IMR-90 (cell line): ENCODE measurements around the gene ATXN7L3. TPM values are rescaled to one million over a fixed set of nuclear protein-coding genes. Genes with fewer than 3 reads are reported as not detected.

Experiments used
- polyA plus RNA-seq, 3 experiments: library from polyadenylated mRNA; depleted of rRNA; stranded (reverse); fragments of >200 nt; gene quantifications; 2 replicates each; pipeline ENCODE4 v1.2.3, GENCODE V29; 2012; ENCODE audit warnings: low replicate concordance in 1 of 3
- total RNA-seq: library from RNA; depleted of rRNA; stranded (reverse); fragments of >200 nt; gene quantifications from 2 replicates; pipeline ENCODE4 v1.2.3, GENCODE V29; 2012
- TF ChIP-seq, protein P1 (sequence below): fragments of 150-350 bp; IDR thresholded peaks from 2 replicates; pipeline ENCODE4 v1.6.1; 2016; ENCODE audit warnings: low read depth, mild to moderate bottlenecking, low read length, moderate library complexity, borderline replicate concordance

The ATXN7L3 gene
- total and polyA plus RNA-seq, 2 of the 4 experiments (the other 2 are of a cell fraction), result 17.2 to 40.9 TPM

DNA sequence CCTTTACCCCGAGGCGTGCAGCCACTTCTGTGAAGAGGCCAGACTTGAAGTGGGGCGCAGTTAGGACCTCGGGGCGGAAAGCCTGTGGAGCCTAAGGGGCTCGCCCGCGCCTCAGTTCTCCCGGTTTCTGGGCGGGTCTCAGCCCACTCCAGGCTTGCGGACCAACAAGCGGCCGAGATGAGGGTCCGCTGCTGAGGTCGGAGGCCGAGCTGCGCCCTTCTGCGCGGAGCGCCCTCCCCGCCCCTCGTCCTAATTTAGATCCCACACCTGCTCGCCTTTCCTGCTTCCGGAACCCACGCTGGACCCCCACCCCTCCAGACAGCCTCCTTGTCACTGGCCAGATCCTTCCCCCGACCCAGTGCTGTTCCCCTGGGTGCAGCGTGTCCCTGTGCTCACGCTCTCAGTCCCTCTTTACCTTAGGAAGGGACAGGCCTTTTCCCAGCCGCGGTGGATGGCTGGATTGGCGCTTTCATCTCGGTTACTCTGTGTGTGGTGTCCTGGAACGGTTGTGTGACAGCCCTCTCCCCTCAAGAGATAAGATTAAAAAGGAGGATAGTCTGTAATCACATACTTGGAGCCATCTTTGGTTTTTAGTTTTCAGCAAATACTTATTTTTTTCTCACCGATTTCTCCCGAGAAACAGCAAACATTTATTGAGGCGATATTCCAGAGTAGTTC lies 933 bp upstream of the ATXN7L3 start (continued):
- TF ChIP-seq, protein P1, sequence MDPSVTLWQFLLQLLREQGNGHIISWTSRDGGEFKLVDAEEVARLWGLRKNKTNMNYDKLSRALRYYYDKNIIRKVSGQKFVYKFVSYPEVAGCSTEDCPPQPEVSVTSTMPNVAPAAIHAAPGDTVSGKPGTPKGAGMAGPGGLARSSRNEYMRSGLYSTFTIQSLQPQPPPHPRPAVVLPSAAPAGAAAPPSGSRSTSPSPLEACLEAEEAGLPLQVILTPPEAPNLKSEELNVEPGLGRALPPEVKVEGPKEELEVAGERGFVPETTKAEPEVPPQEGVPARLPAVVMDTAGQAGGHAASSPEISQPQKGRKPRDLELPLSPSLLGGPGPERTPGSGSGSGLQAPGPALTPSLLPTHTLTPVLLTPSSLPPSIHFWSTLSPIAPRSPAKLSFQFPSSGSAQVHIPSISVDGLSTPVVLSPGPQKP, result no peak
